Esophagus muscularis mucosa (tissue), 4 donors: ENCODE data around the gene NUDT4. TPM values are rescaled to one million over a fixed set of nuclear protein-coding genes. Genes with fewer than 3 reads are reported as not detected.

Source experiments
- DNase-seq: peaks from one replicate; pipeline ENCODE4 v3.0.0-alpha.2; 2017; ENCODE audit errors: extremely low spot score
- H3K27ac ChIP-seq, 4 donors: fragments of 200-600 bp; sonication (generic); replicated peaks in 1 of 4; 1 replicate in 3 of 4; 2 replicates in 1 of 4; pipeline ENCODE4 v1.5.1; 2016 to 2019; ENCODE audit warnings: mild to moderate bottlenecking in 1 of 4
- H3K27me3 ChIP-seq, 4 donors: fragments of 200-600 bp; sonication (generic); one replicate each; pipeline versions ENCODE4 v1.5.1 to v1.6.0; 2016 to 2019
- H3K36me3 ChIP-seq, 4 donors: fragments of 200-600 bp; sonication (generic); one replicate each; pipeline ENCODE4 v1.5.1; 2016 to 2019
- H3K4me1 ChIP-seq, 4 donors: fragments of 200-600 bp; sonication (generic); one replicate each; pipeline ENCODE4 v1.5.1; 2016 to 2019
- H3K4me3 ChIP-seq, 4 donors: fragments of 200-600 bp; sonication (generic); 1 replicate in 2 of 4; 2 replicates in 2 of 4; pipeline ENCODE4 v1.5.1; 2016 to 2019; ENCODE audit warnings: mild to moderate bottlenecking in 4 of 4, moderate library complexity in 1 of 4
- H3K9me3 ChIP-seq, 4 donors: fragments of 200-600 bp; sonication (generic); 1 replicate in 3 of 4; 2 replicates in 1 of 4; pipeline ENCODE4 v1.5.1; 2016 to 2019
- CTCF ChIP-seq, 3 experiments: fragments of 200-600 bp in 2 of 3; fragments of 450-650 bp in 1 of 3; sonication (generic) in 2 of 3; IDR thresholded peaks; one replicate each; pipeline ENCODE4 v1.5.1; 2017 to 2019; ENCODE audit warnings: antibody characterized with exemption in 3 of 3, mild to moderate bottlenecking in 2 of 3, moderate library complexity in 1 of 3
- EP300 ChIP-seq: sonication (generic); formaldehyde crosslinking; IDR thresholded peaks from one replicate; pipeline ENCODE4 v1.6.1; 2017; ENCODE audit warnings: antibody characterized with exemption
- POLR2A ChIP-seq: fragments of 450-650 bp; IDR thresholded peaks from one replicate; pipeline ENCODE4 v1.6.1; 2017; ENCODE audit warnings: antibody characterized with exemption, moderate library complexity, mild to moderate bottlenecking, low read depth
- POLR2AphosphoS5 ChIP-seq, 2 donors: sonication (generic); formaldehyde crosslinking; IDR thresholded peaks; one replicate each; pipeline ENCODE4 v1.6.1; 2017; ENCODE audit warnings: antibody characterized with exemption in 2 of 2
- WGBS: methylation state at CpG from one replicate; pipeline ENCODE4 v1.1.5; 2018; 5-methylcytosine and 5-hydroxymethylcytosine counted together
- intact Hi-C: fragments of 100-400 bp; cut with DNase I; formaldehyde crosslinking; loops from one replicate; pipeline ENCODE4 v1.15.1; 2023
- total RNA-seq, 4 donors: library from RNA; depleted of rRNA; stranded (reverse); fragments of >200 nt; gene quantifications; one replicate each; pipeline versions ENCODE4 v1.1.0 to v1.2.1, GENCODE V29; 2016

The NUDT4 gene
- total RNA-seq, 4 donors from 2014 or later = 93.0 to 238 (median 112) TPM

- H3K27ac ChIP-seq = peak overlapping the region in 1 of 4 donors; percentile 97
- intact Hi-C loops = no loop called here
- TF ChIP-seq CTCF (IDR thresholded peaks at IDR 0.05) (no peak), POLR2AphosphoS5 (IDR thresholded peaks at IDR 0.05) (no peak), POLR2A (no peak), EP300 (no peak)
- peaks cover 46 to 64% (median 59%) of the 10 kb centered on the region in 4 donors for H3K4me1 ChIP-seq
- peak overlapping the region; percentile 82 to 100 (median 96) for H3K4me3 ChIP-seq
- H3K36me3 ChIP-seq = no peaks in the 10 kb centered on the region
- H3K9me3 ChIP-seq = no peaks in the 10 kb centered on the region
- no peak for DNase-seq
- WGBS = 24% methylated on average over 12 of the region's 12 CpGs
- H3K27me3 ChIP-seq = no peaks in the 10 kb centered on the region
These were observed 62.5 kb downstream of the NUDT4 start for GRCh38 chr12:93440043-93440835.

DNA sequence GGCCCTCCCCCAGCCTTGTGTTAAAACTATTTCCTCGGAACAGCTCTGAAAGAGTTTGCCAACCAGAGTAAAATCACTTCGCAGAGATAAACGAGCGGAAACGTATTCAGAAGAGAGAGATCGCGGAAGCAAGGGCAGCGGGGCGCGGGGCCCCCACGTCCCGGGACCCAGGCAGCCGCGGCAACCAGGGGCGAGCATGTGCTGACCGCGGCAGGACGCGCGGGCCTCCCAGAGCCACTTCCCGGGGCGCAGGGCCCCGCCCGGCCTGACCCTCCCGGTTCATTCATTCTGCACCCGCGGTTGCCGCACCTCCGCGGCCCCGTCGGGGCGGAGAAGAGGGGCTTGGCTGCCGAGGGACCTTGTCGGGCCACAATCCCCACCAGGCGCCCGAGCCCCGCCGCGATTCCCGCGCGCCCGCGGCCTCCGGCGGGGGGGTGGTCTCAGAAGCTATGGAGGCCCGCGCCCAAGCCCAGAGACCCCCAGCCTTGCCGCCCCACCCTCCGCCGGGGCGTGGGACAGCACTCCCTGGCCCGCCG, 63.4 kb downstream of the NUDT4 start:
- WGBS = 0% methylated on average over 18 of the region's 55 CpGs
- Histone ChIP-seq H3K4me1 (peaks cover 43 to 56% (median 51%) of the 10 kb centered on the region in 4 donors), H3K4me3 (peak overlapping the region; percentile 82 to 100 (median 96)), H3K9me3 (no peaks in the 10 kb centered on the region), H3K36me3 (no peaks in the 10 kb centered on the region), H3K27me3 (no peaks in the 10 kb centered on the region), H3K27ac (peak overlapping the region; percentile 88 to 99 (median 94))
- intact Hi-C loops = no loop called here
- TF ChIP-seq CTCF (IDR thresholded peaks at IDR 0.05) = no peak
- no peak for TF ChIP-seq EP300
- TF ChIP-seq POLR2AphosphoS5 (IDR thresholded peaks at IDR 0.05) = no peak
- no peak for TF ChIP-seq POLR2A
- DNase-seq = no peak

DNA sequence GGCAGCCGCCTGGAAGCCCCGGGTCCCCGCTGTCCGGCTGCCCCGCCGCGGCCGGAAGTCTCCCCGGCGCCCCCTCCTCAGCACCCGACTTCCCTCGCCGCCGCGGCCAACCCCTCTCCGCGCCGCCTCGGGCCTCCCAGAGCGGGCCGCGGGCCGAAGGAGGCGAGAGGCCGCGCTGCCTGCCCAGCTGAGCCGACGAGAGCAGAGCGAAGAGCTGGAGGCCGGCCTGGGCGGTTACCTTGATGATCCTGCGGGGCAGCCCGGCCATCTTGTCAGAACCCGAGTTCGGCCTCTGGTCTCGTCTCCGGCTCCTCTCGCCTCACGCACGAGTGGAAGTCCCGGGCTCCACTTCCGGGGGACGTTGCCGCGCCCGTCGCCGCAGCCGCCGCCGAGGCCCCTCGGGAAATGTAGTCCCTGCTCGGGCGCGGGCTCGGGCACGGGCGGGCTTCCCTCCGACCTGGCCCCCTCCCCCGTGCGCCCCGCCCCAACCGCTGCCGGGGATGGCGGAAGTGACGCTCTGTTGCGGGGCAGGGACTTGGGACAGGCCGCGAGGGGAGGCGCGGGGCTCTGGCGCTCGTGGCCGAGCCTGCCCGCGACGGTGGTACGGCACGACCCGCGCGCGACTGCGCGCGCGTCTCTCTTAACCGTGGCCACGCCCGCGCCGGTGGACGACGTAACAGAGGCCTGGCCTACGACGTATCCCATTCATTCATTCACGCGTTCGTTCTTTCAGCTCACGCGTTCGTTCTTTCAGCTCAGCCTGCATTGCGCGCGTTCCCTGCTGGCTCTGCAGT, 64.1 kb downstream of the NUDT4 start, which contains the start of gene UBE2N:
UBE2N (minus strand) TSS at position 331 of the 794 bp plus-strand sequence; CDS start at position 268, 63 bp downstream.
- no peaks in the 10 kb centered on the region for H3K27me3 ChIP-seq
- H3K36me3 ChIP-seq = no peaks in the 10 kb centered on the region
- peaks cover 40 to 49% (median 48%) of the 10 kb centered on the region in 4 donors for H3K4me1 ChIP-seq
- H3K4me3 ChIP-seq = peak within 1 kb of the TSS; percentile 82 to 100 (median 96)
- H3K27ac ChIP-seq = peak within 1 kb of the TSS; percentile 88 to 99 (median 94)
- under 1% methylated on average over 51 of the region's 105 CpGs for WGBS
- intact Hi-C loops = no loop called here
- TF ChIP-seq POLR2AphosphoS5 (IDR thresholded peaks at IDR 0.05) (peak; percentile 85 to 87), CTCF (IDR thresholded peaks at IDR 0.05) (peak in 1 of 3 experiments; percentile 14), POLR2A (peak; percentile 42), EP300 (no peak)
- H3K9me3 ChIP-seq = no peaks in the 10 kb centered on the region
- peak; percentile 98 for DNase-seq

DNA sequence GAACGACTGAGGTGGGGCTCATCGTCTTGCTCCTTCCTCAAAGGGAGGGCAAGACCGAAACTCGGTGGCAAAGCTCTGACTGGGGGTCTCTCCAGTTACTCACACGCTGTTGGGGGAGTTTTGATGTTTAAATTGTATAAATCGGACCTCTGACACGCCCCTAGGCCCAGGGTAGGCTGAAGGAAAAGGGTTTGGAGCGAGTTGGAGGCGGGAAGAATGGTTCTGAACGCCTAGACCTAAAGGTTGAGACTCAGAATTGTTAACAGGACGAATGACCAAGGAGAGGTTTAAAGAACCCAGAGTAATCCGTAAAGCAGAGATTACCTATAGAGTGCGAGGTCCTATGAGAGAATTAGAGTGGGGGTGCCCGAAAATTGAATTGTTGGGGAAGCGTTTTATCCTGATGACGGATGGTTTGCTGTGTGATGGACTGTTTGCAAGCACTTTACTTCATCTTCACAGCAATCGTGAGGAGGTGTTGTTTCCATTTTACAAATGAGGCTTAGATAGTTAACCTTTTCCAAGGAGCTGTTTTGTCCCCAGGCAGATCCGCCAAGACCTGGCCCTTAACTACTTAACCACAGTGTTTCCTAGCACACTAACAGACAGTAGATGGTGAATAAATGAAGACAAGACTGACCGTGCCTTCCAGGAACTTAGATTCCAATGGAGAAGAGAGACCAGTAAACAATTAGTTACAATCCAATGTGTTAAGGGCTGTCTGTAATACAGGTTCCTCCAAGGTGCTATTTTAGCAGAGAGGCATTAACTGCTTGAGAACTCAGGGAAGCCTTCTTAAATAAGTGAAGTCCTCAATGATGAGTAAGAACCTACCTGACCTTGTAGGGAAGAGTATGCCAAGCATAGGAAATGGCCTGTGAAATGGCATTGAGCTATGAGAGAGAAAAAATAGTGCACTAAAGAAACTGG, 65.0 kb downstream of the NUDT4 start:
- TF ChIP-seq POLR2A = no peak
- TF ChIP-seq CTCF (IDR thresholded peaks at IDR 0.05) = peak in 1 of 3 experiments; percentile 6
- intact Hi-C loops = no loop called here
- Histone ChIP-seq H3K4me3 (peak overlapping the region; percentile 82 to 100 (median 96)), H3K27ac (peak overlapping the region; percentile 88 to 99 (median 94)), H3K4me1 (peaks cover 36 to 42% (median 41%) of the 10 kb centered on the region in 4 donors), H3K9me3 (no peaks in the 10 kb centered on the region), H3K27me3 (no peaks in the 10 kb centered on the region), H3K36me3 (no peaks in the 10 kb centered on the region)
- DNase-seq = no peak
- WGBS = 7% methylated on average over 17 of the region's 19 CpGs
